Neural cell (in vitro differentiated cells): Measurements from ENCODE around the gene SMCHD1. TPM values are rescaled to one million over a fixed set of nuclear protein-coding genes. Genes with fewer than 3 reads are reported as not detected.
"Not testable (repeated sequence)": the region's sequence is repeated elsewhere in the genome, so short reads cannot be mapped to it uniquely, and the experiment has no call there.

Source experiments
- H2AFZ ChIP-seq: fragments of 200-600, 300-800 bp; sonication (generic), shearing (Covaris generic); 2 replicates; pipeline ENCODE4 v1.6.0; 2014; ENCODE audit warnings: low read depth, mild to moderate bottlenecking, antibody characterized with exemption, low read length, moderate library complexity
- H3F3A ChIP-seq: fragments of 200-600 bp; shearing (Covaris generic); 2 replicates; pipeline ENCODE4 v1.6.1; 2016; ENCODE audit warnings: mild to moderate bottlenecking, moderate library complexity, mixed read lengths, antibody characterized with exemption, low read length; ENCODE audit not compliant: insufficient read depth, poor library complexity, severe bottlenecking
- H3K27ac ChIP-seq: fragments of 200-600, 300-800 bp; sonication (generic), shearing (Covaris generic); 2 replicates; pipeline ENCODE4 v1.5.1; 2014; ENCODE audit warnings: mild to moderate bottlenecking, low read length, moderate library complexity
- H3K27me3 ChIP-seq: fragments of 300-800, 200-600 bp; sonication (generic), shearing (Covaris generic); 2 replicates; pipeline ENCODE4 v1.6.0; 2014; ENCODE audit warnings: mild to moderate bottlenecking, low read depth, low read length, moderate library complexity; ENCODE audit not compliant: insufficient read depth
- H3K36me3 ChIP-seq: fragments of 300-800, 200-600 bp; sonication (generic), shearing (Covaris generic); 2 replicates; pipeline ENCODE4 v1.5.1; 2014; ENCODE audit warnings: mild to moderate bottlenecking, antibody characterized with exemption, low read length, moderate library complexity; ENCODE audit not compliant: insufficient read depth
- H3K4me2 ChIP-seq: fragments of 300-800, 200-600 bp; sonication (generic), shearing (Covaris generic); 2 replicates; pipeline ENCODE4 v1.6.0; 2014; ENCODE audit warnings: mild to moderate bottlenecking, low read length
- H3K4me3 ChIP-seq: fragments of 300-800, 200-600 bp; sonication (generic), shearing (Covaris generic); 2 replicates; pipeline ENCODE4 v1.5.1; 2014; ENCODE audit warnings: mild to moderate bottlenecking, low read length, moderate library complexity
- H3K79me2 ChIP-seq: fragments of 200-600 bp; shearing (Covaris generic); replicated peaks from 2 replicates; pipeline ENCODE4 v1.6.0; 2014; ENCODE audit warnings: mild to moderate bottlenecking, low read length, moderate library complexity; ENCODE audit not compliant: insufficient read depth
- H3K9ac ChIP-seq: fragments of 300-800, 200-600 bp; sonication (generic), shearing (Covaris generic); 2 replicates; pipeline ENCODE4 v1.6.1; 2016; ENCODE audit warnings: mild to moderate bottlenecking, low read length, mixed read lengths
- H3K9me2 ChIP-seq: fragments of 200-600 bp; shearing (Covaris generic); 2 replicates; pipeline ENCODE4 v1.6.1; 2016; ENCODE audit warnings: mild to moderate bottlenecking, low read length, mixed read lengths; ENCODE audit not compliant: insufficient read depth
- H3K9me3 ChIP-seq: fragments of 200-600, 300-800 bp; sonication (generic), shearing (Covaris generic); 2 replicates; pipeline ENCODE4 v1.6.1; 2016; ENCODE audit warnings: mild to moderate bottlenecking, mixed run types, low read length, moderate library complexity, mixed read lengths
- H4K20me1 ChIP-seq: fragments of 200-600 bp; shearing (Covaris generic); 2 replicates; pipeline ENCODE4 v1.6.1; 2016; ENCODE audit warnings: mild to moderate bottlenecking, mixed run types; ENCODE audit not compliant: insufficient read depth
- EP300 ChIP-seq: fragments of 450-650 bp; conservative IDR thresholded peaks from 2 replicates; pipeline ENCODE4 v1.6.1; 2014; ENCODE audit warnings: antibody characterized with exemption, mild to moderate bottlenecking, moderate library complexity; ENCODE audit not compliant: poor library complexity, severe bottlenecking
- EZH2 ChIP-seq: fragments of 200-600, 300-800 bp; shearing (Covaris generic), sonication (generic); IDR thresholded peaks from 2 replicates; pipeline ENCODE4 v1.6.1; 2014; ENCODE audit warnings: antibody characterized with exemption, low read length, borderline replicate concordance, mild to moderate bottlenecking; ENCODE audit not compliant: insufficient read depth, poor library complexity, severe bottlenecking
- MXI1 ChIP-seq: fragments of 450-650 bp; conservative IDR thresholded peaks from 2 replicates; pipeline ENCODE4 v1.6.1; 2014; ENCODE audit warnings: antibody characterized with exemption, mild to moderate bottlenecking; ENCODE audit not compliant: poor library complexity, severe bottlenecking
- POLR2AphosphoS5 ChIP-seq: IDR thresholded peaks from 2 replicates; pipeline ENCODE4 v1.6.1; 2012
- RAD21 ChIP-seq: fragments of 450-650 bp; conservative IDR thresholded peaks from 2 replicates; pipeline ENCODE4 v1.6.1; 2014; ENCODE audit warnings: antibody characterized with exemption, mild to moderate bottlenecking, moderate library complexity
- REST ChIP-seq: IDR thresholded peaks from 2 replicates; pipeline ENCODE4 v1.6.1; 2012; ENCODE audit warnings: borderline replicate concordance
- SMC3 ChIP-seq: fragments of 450-650 bp; conservative IDR thresholded peaks from 2 replicates; pipeline ENCODE4 v1.6.1; 2014; ENCODE audit warnings: antibody characterized with exemption, mild to moderate bottlenecking, moderate library complexity; ENCODE audit not compliant: poor library complexity
- polyA plus RNA-seq: library from polyadenylated mRNA; depleted of rRNA; stranded (reverse); fragments of >200 nt; gene quantifications from 2 replicates; pipeline ENCODE4 v1.2.3, GENCODE V29; 2014

The SMCHD1 gene
- polyA plus RNA-seq, 1 donor from 2014 or later: 49.4 TPM

- H3K27ac ChIP-seq: no peak overlapping the region
- no peak overlapping the region for H2AFZ ChIP-seq
- no peaks in the 10 kb centered on the region for H3K9me3 ChIP-seq
- no peak overlapping the region for H3K4me2 ChIP-seq
- no peaks in the 10 kb centered on the region for H3K27me3 ChIP-seq
- no peaks in the 10 kb centered on the region for H3K36me3 ChIP-seq
- no peaks in the 10 kb centered on the region for H3K9me2 ChIP-seq
- H3K4me3 ChIP-seq: no peak overlapping the region
- H4K20me1 ChIP-seq: no peaks in the 10 kb centered on the region
- no peak overlapping the region for H3K9ac ChIP-seq
- TF ChIP-seq POLR2AphosphoS5 (no peak), EP300 (no peak), SMC3 (no peak), MXI1 (no peak), REST (no peak), EZH2 (no peak), RAD21 (no peak)
- H3K79me2 ChIP-seq: no peaks in the 10 kb centered on the region
- no peaks in the 10 kb centered on the region for H3F3A ChIP-seq
These were observed 150.7 kb downstream of the SMCHD1 start for GRCh38 chr18:2805970-2806943.

GRCh38 chr18:2808640-2809039 is 153.1 kb downstream of the SMCHD1 start:
- H3K27me3 ChIP-seq: not testable (repeated sequence)

GRCh38 chr18:2809666-2810183 is 154.2 kb downstream of the SMCHD1 start:
- H3K27ac ChIP-seq, H3K9me2 ChIP-seq: not testable (repeated sequence)

More at GRCh38 chr18:2808640-2809039, 153.1 kb downstream of the SMCHD1 start:
- not testable (repeated sequence) for H3K79me2 ChIP-seq, H3K36me3 ChIP-seq, H4K20me1 ChIP-seq, H2AFZ ChIP-seq, H3K4me2 ChIP-seq, H3F3A ChIP-seq, H3K27ac ChIP-seq, H3K9me3 ChIP-seq, H3K4me3 ChIP-seq, H3K9ac ChIP-seq, H3K9me2 ChIP-seq

More at GRCh38 chr18:2809666-2810183, 154.2 kb downstream of the SMCHD1 start:
- not testable (repeated sequence) for H3F3A ChIP-seq, H3K9me3 ChIP-seq, H3K4me2 ChIP-seq, H3K79me2 ChIP-seq, H3K9ac ChIP-seq, H3K36me3 ChIP-seq, H2AFZ ChIP-seq, H4K20me1 ChIP-seq, H3K4me3 ChIP-seq, H3K27me3 ChIP-seq
